H9 (cell line): ENCODE results near the gene STARD4. TPM values are rescaled to one million over a fixed set of nuclear protein-coding genes. Genes with fewer than 3 reads are reported as not detected.

Source experiments
- DNase-seq: peaks from one replicate; pipeline ENCODE4 v3.0.0-alpha.2; 2017
- H2AFZ ChIP-seq: one replicate; pipeline ENCODE4 v1.6.1; 2013; ENCODE audit warnings: mild to moderate bottlenecking, low read length, control low read depth, moderate library complexity
- H2AK5ac ChIP-seq: 2 replicates; pipeline ENCODE4 v1.6.1; 2013; ENCODE audit warnings: low read length, control low read depth, mixed read lengths; ENCODE audit not compliant: insufficient read length
- H2BK120ac ChIP-seq: one replicate; pipeline ENCODE4 v1.6.1; 2013; ENCODE audit warnings: low read depth, mild to moderate bottlenecking, low read length, control low read depth, inconsistent platforms; ENCODE audit not compliant: poor library complexity, severe bottlenecking
- H2BK12ac ChIP-seq: 2 replicates; pipeline ENCODE4 v1.6.1; 2013; ENCODE audit warnings: low read length, control low read depth, mixed read lengths, low read depth; ENCODE audit not compliant: insufficient read length
- H2BK15ac ChIP-seq: 2 replicates; pipeline ENCODE4 v1.6.1; 2013; ENCODE audit warnings: low read depth, low read length, control low read depth
- H2BK20ac ChIP-seq: one replicate; pipeline ENCODE4 v1.6.1; 2013; ENCODE audit warnings: low read depth, mild to moderate bottlenecking, low read length, control low read depth, inconsistent platforms; ENCODE audit not compliant: poor library complexity, severe bottlenecking
- H2BK5ac ChIP-seq: 2 replicates; pipeline ENCODE4 v1.6.1; 2013; ENCODE audit warnings: low read length, control low read depth, mixed read lengths; ENCODE audit not compliant: insufficient read length
- H3K14ac ChIP-seq: 2 replicates; pipeline ENCODE4 v1.6.1; 2013; ENCODE audit warnings: low read length, control low read depth; ENCODE audit not compliant: insufficient read depth
- H3K18ac ChIP-seq: 2 replicates; pipeline ENCODE4 v1.6.1; 2013; ENCODE audit warnings: low read depth, mild to moderate bottlenecking, mixed read lengths, low read length, control low read depth; ENCODE audit not compliant: insufficient read length
- H3K23ac ChIP-seq: 2 replicates; pipeline ENCODE4 v1.6.1; 2013; ENCODE audit warnings: low read length, control low read depth, mixed read lengths, low read depth; ENCODE audit not compliant: insufficient read length
- H3K23me2 ChIP-seq: 2 replicates; pipeline ENCODE4 v1.6.1; 2013; ENCODE audit warnings: low read depth, mild to moderate bottlenecking, mixed read lengths, low read length, control low read depth; ENCODE audit not compliant: insufficient read length, poor library complexity, severe bottlenecking
- H3K27ac ChIP-seq: 2 replicates; pipeline ENCODE4 v1.5.1; 2013; ENCODE audit warnings: low read length, control low read depth, mixed read lengths, low read depth; ENCODE audit not compliant: insufficient read length
- H3K27me3 ChIP-seq: 2 replicates; pipeline ENCODE4 v1.6.1; 2013; ENCODE audit warnings: low read length, control low read depth, inconsistent platforms; ENCODE audit not compliant: insufficient read depth
- H3K4ac ChIP-seq: 2 replicates; pipeline ENCODE4 v1.6.1; 2013; ENCODE audit warnings: low read depth, mild to moderate bottlenecking, control low read depth, inconsistent platforms, low read length, moderate library complexity
- H3K4me1 ChIP-seq: 2 replicates; pipeline ENCODE4 v1.6.1; 2013; ENCODE audit warnings: low read length, control low read depth, inconsistent platforms; ENCODE audit not compliant: insufficient read depth
- H3K4me2 ChIP-seq: 2 replicates; pipeline ENCODE4 v1.6.1; 2013; ENCODE audit warnings: low read length, control low read depth, mixed read lengths; ENCODE audit not compliant: insufficient read length, insufficient read depth
- H3K56ac ChIP-seq: 2 replicates; pipeline ENCODE4 v1.6.1; 2013; ENCODE audit warnings: low read depth, mild to moderate bottlenecking, mixed read lengths, low read length, control low read depth; ENCODE audit not compliant: insufficient read length
- H3K79me1 ChIP-seq: 2 replicates; pipeline ENCODE4 v1.6.1; 2013; ENCODE audit warnings: low read depth, mild to moderate bottlenecking, moderate library complexity, low read length, control low read depth, inconsistent platforms; ENCODE audit not compliant: insufficient read depth, poor library complexity, severe bottlenecking
- H3K79me2 ChIP-seq: 2 replicates; pipeline ENCODE4 v1.6.1; 2013; ENCODE audit warnings: low read length, control low read depth, inconsistent platforms; ENCODE audit not compliant: insufficient read depth
- H3K9ac ChIP-seq: 2 replicates; pipeline ENCODE4 v1.6.1; 2013; ENCODE audit warnings: low read length, control low read depth, mixed read lengths; ENCODE audit not compliant: insufficient read length; ENCODE audit errors: extremely low read depth
- H3K9me3 ChIP-seq: one replicate; pipeline ENCODE4 v1.6.1; 2013; ENCODE audit warnings: low read depth, low read length, inconsistent platforms; ENCODE audit not compliant: control insufficient read depth
- H3T11ph ChIP-seq: one replicate; pipeline ENCODE4 v1.6.1; 2013; ENCODE audit warnings: mild to moderate bottlenecking, low read length, control low read depth, inconsistent platforms
- H4K20me1 ChIP-seq: one replicate; pipeline ENCODE4 v1.6.1; 2013; ENCODE audit not compliant: control insufficient read depth, insufficient read length, insufficient read depth
- H4K5ac ChIP-seq: 2 replicates; pipeline ENCODE4 v1.6.1; 2013; ENCODE audit warnings: low read depth, mild to moderate bottlenecking, mixed read lengths, low read length, control low read depth; ENCODE audit not compliant: insufficient read length
- H4K8ac ChIP-seq: replicated peaks from 2 replicates; pipeline ENCODE4 v1.6.1; 2013; ENCODE audit warnings: low read length, control low read depth, mixed read lengths, low read depth; ENCODE audit not compliant: insufficient read length
- H4K91ac ChIP-seq: 2 replicates; pipeline ENCODE4 v1.6.1; 2013; ENCODE audit warnings: low read depth, mild to moderate bottlenecking, moderate library complexity, mixed read lengths, low read length, control low read depth; ENCODE audit not compliant: insufficient read length
- H3K27ac Mint-ChIP-seq, 3 experiments: 2 replicates in 2 of 3; 3 replicates in 1 of 3; pipeline ENCODE4 v1.8.0; 2020 to 2021; ENCODE audit warnings: mixed read lengths in 3 of 3, mild to moderate bottlenecking in 1 of 3, moderate library complexity in 1 of 3
- H3K27me3 Mint-ChIP-seq: 2 replicates; pipeline ENCODE4 v1.8.0; 2021; ENCODE audit warnings: low read depth, mild to moderate bottlenecking, moderate library complexity, mixed read lengths
- H3K36me3 Mint-ChIP-seq, 3 experiments: 2 replicates in 2 of 3; 3 replicates in 1 of 3; pipeline ENCODE4 v1.8.0; 2020 to 2021; ENCODE audit warnings: low read depth in 3 of 3, mixed read lengths in 3 of 3; ENCODE audit not compliant: insufficient read depth in 1 of 3
- H3K4me1 Mint-ChIP-seq, 2 experiments: 2 replicates each; pipeline ENCODE4 v1.8.0; 2020; ENCODE audit warnings: mixed read lengths in 2 of 2
- H3K4me3 Mint-ChIP-seq, 2 experiments: 2 replicates in 1 of 2; 3 replicates in 1 of 2; pipeline ENCODE4 v1.8.0; 2020 to 2021; ENCODE audit warnings: mild to moderate bottlenecking in 2 of 2, mixed read lengths in 2 of 2, moderate library complexity in 1 of 2
- H3K9me3 Mint-ChIP-seq, 2 experiments: 2 replicates in 1 of 2; 3 replicates in 1 of 2; pipeline ENCODE4 v1.8.0; 2020; ENCODE audit warnings: mild to moderate bottlenecking in 2 of 2, mixed read lengths in 2 of 2, moderate library complexity in 1 of 2
- CTCF ChIP-seq: fragments of 200-600 bp; sonication (generic); conservative IDR thresholded peaks from 3 replicates; pipeline ENCODE4 v1.8.0; 2021; ENCODE audit warnings: antibody characterized with exemption, mild to moderate bottlenecking
- WGBS: extraction: QIAGEN DNeasy Blood & Tissue Kit; methylation state at CpG from one replicate; pipeline ENCODE4 v1.1.7; 2013; ENCODE audit warnings: missing lambda C conversion rate, low lambda C conversion rate, mixed read lengths; ENCODE audit not compliant: insufficient read length; ENCODE audit errors: extremely low coverage; 5-methylcytosine and 5-hydroxymethylcytosine counted together
- total RNA-seq: library from RNA; stranded (reverse); gene quantifications from 2 replicates; pipeline ENCODE4 v1.2.1, GENCODE V29; 2021

The STARD4 gene
- total RNA-seq, 1 experiment from 2014 or later = 28.7 TPM

GRCh38 chr5:111545031-111545430 lies 32.7 kb upstream of the STARD4 start:
- Histone ChIP-seq H2AFZ (no peak overlapping the region), H3T11ph (no peak overlapping the region), H4K5ac (no peak overlapping the region), H2BK5ac (no peak overlapping the region), H3K4me2 (no peak overlapping the region), H4K91ac (no peak overlapping the region), H2BK120ac (no peak overlapping the region), H3K4me1 (no peaks in the 10 kb centered on the region; the same call in 1 of the 2 replicates), H4K20me1 (no peaks in the 10 kb centered on the region), H3K4ac (no peak overlapping the region), H2BK12ac (no peak overlapping the region), H3K18ac (no peak overlapping the region), H3K27ac (no peak overlapping the region), H4K8ac (no peak overlapping the region), H3K9ac (no peak overlapping the region), H3K14ac (no peak overlapping the region), H2BK15ac (no peak overlapping the region), H3K23ac (no peak overlapping the region), H3K79me1 (no peaks in the 10 kb centered on the region), H3K23me2 (no peaks in the 10 kb centered on the region), H2AK5ac (no peak overlapping the region), H3K27me3 (no peaks in the 10 kb centered on the region), H2BK20ac (no peak overlapping the region), H3K56ac (no peak overlapping the region), H3K9me3 (no peaks in the 10 kb centered on the region), H3K79me2 (no peaks in the 10 kb centered on the region)
- Mint-ChIP-seq H3K9me3 (no peaks in the 10 kb centered on the region), H3K4me1 (peaks cover 5 to 6% of the 10 kb centered on the region in 2 experiments; a peak in 3 of 4 replicates), H3K27me3 (no peaks in the 10 kb centered on the region), H3K27ac (0 out of 7 replicates have a peak overlapping the region, but pooled peaks of 1 of the 3 experiments have one; percentile 16), H3K4me3 (no peak overlapping the region), H3K36me3 (no peaks in the 10 kb centered on the region)
- no peak for TF ChIP-seq CTCF
- no CpG with 5 or more reads among the region's 1 CpG for WGBS
- DNase-seq = no peak
